Caco-2 (cell line): ENCODE measurements around the gene GRHL3. TPM values are rescaled to one million over a fixed set of nuclear protein-coding genes. Genes with fewer than 3 reads are reported as not detected.

ENCODE experiments used
- BruUV-seq: library from RNA; stranded (reverse); fragments of 400-500 nt; replicated peaks from 2 replicates; lab custom pipeline; 2021; lab: Mats Ljungman, UMichigan
- CTCF ChIA-PET: fragments of 300-600 bp; sonication (Branson Sonifier 250); formaldehyde crosslinking; loops from one replicate; lab custom pipeline; 2022; ENCODE audit warnings: antibody characterized with exemption; lab: Charles Lee
- POLR2A ChIA-PET: fragments of 300-600 bp; sonication (Branson Sonifier 250); formaldehyde crosslinking; loops from one replicate; lab custom pipeline; 2022; ENCODE audit warnings: antibody characterized with exemption; lab: Charles Lee
- DNase-seq, 2 experiments: peaks; one replicate each; pipeline versions ENCODE4 v3.0.0 to v3.0.0-alpha.2; 2020 to 2022
- H3K27me3 ChIP-seq: replicated peaks from 2 replicates; pipeline ENCODE4 v1.6.0; 2011; ENCODE audit warnings: low read length; ENCODE audit not compliant: control insufficient read depth, insufficient read depth
- H3K36me3 ChIP-seq: 2 replicates; pipeline ENCODE4 v1.5.1; 2011; ENCODE audit warnings: low read length; ENCODE audit not compliant: control insufficient read depth, insufficient read depth
- H3K4me1 ChIP-seq: fragments of 250-450 bp; sonication (Bioruptor Pico); 2 replicates; pipeline ENCODE4 v1.5.1; 2020; ENCODE audit warnings: mild to moderate bottlenecking
- H3K4me3 ChIP-seq: 2 replicates; pipeline ENCODE4 v1.5.1; 2011; ENCODE audit warnings: low read depth, mild to moderate bottlenecking, control low read depth, low read length
- H3K9me3 ChIP-seq: fragments of 250-450 bp; sonication (Bioruptor Pico); 2 replicates; pipeline ENCODE4 v1.5.1; 2020; ENCODE audit warnings: mild to moderate bottlenecking, moderate library complexity
- H3K27ac Mint-ChIP-seq: one replicate; pipeline ENCODE4 v1.8.0; 2022; ENCODE audit warnings: mixed read lengths; ENCODE audit not compliant: unreplicated experiment
- H3K27me3 Mint-ChIP-seq: one replicate; pipeline ENCODE4 v1.8.0; 2022; ENCODE audit warnings: mixed read lengths; ENCODE audit not compliant: insufficient read depth, unreplicated experiment
- H3K36me3 Mint-ChIP-seq: one replicate; pipeline ENCODE4 v1.8.0; 2022; ENCODE audit warnings: mild to moderate bottlenecking, mixed read lengths; ENCODE audit not compliant: insufficient read depth, unreplicated experiment
- H3K4me1 Mint-ChIP-seq: one replicate; pipeline ENCODE4 v1.8.0; 2022; ENCODE audit warnings: low read depth, mixed read lengths; ENCODE audit not compliant: unreplicated experiment
- H3K4me3 Mint-ChIP-seq: one replicate; pipeline ENCODE4 v1.8.0; 2022; ENCODE audit warnings: mild to moderate bottlenecking, moderate library complexity, mixed read lengths; ENCODE audit not compliant: unreplicated experiment
- H3K9me3 Mint-ChIP-seq: one replicate; pipeline ENCODE4 v1.8.0; 2022; ENCODE audit warnings: mixed read lengths; ENCODE audit not compliant: unreplicated experiment
- intact Hi-C: fragments of 100-400 bp; cut with micrococcal nuclease; formaldehyde crosslinking; loops from one replicate; pipeline ENCODE4 v1.10.0; 2022; ENCODE audit not compliant: unreplicated experiment
- total RNA-seq: library from RNA; stranded (reverse); gene quantifications from 2 replicates; pipeline ENCODE4 v1.2.3, GENCODE V29; 2022
- TF ChIP-seq, protein P1 (sequence below), 2 experiments: fragments of 200-600 bp in 1 of 2; IDR thresholded peaks; 1 replicate in 1 of 2; 2 replicates in 1 of 2; pipeline versions ENCODE4 v1.5.1 to v1.8.0; 2011 to 2022; ENCODE audit warnings: antibody characterized with exemption in 1 of 2, control low read depth in 1 of 2, inconsistent platforms in 1 of 2, low read depth in 1 of 2, low read length in 1 of 2, mild to moderate bottlenecking in 1 of 2, moderate library complexity in 1 of 2; ENCODE audit not compliant: insufficient read depth in 1 of 2, severe bottlenecking in 1 of 2, unreplicated experiment in 1 of 2

The GRHL3 gene
- total RNA-seq, 1 experiment from 2014 or later = 2.3 TPM

DNA sequence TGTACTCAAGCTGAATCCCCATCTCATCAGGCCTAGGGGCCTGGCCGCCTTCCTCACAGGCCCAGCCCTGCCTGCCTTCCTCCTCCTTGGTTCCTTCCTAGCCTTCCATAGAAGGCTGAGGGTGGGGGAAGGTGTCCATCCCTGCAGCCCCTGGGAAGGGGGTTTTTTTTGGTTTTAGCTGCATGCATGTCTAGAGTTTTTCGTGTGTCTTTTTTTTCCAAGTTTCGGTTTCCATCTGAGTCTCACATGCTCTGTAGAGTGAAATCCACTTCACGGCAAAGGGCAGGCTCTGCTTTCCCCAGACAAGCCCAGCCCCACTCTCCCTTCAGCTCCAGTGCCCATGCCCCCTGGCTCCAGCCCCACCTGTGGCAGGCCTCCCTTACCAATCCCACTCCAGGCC, 32.1 kb downstream of the GRHL3 start:
- no peaks in the 10 kb centered on the region for H3K27me3 Mint-ChIP-seq
- Histone ChIP-seq H3K9me3 (no peaks in the 10 kb centered on the region), H3K27me3 (no peaks in the 10 kb centered on the region), H3K4me1 (no peaks in the 10 kb centered on the region), H3K36me3 (no peaks in the 10 kb centered on the region), H3K4me3 (no peak overlapping the region)
- no peak for DNase-seq
- TF ChIP-seq, protein P1, sequence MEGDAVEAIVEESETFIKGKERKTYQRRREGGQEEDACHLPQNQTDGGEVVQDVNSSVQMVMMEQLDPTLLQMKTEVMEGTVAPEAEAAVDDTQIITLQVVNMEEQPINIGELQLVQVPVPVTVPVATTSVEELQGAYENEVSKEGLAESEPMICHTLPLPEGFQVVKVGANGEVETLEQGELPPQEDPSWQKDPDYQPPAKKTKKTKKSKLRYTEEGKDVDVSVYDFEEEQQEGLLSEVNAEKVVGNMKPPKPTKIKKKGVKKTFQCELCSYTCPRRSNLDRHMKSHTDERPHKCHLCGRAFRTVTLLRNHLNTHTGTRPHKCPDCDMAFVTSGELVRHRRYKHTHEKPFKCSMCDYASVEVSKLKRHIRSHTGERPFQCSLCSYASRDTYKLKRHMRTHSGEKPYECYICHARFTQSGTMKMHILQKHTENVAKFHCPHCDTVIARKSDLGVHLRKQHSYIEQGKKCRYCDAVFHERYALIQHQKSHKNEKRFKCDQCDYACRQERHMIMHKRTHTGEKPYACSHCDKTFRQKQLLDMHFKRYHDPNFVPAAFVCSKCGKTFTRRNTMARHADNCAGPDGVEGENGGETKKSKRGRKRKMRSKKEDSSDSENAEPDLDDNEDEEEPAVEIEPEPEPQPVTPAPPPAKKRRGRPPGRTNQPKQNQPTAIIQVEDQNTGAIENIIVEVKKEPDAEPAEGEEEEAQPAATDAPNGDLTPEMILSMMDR (IDR thresholded peaks at IDR 0.05; ENCODE audit: insufficient read depth in 1 of 2, low read depth in 1 of 2, low read length in 1 of 2, severe bottlenecking in 1 of 2, unreplicated experiment in 1 of 2) = no peak
- no peaks in the 10 kb centered on the region for H3K9me3 Mint-ChIP-seq
- ChIA-PET CTCF (no interaction called here), POLR2A (no interaction called here)
- H3K27ac Mint-ChIP-seq = no peak overlapping the region
- H3K4me3 Mint-ChIP-seq = no peak overlapping the region
- H3K36me3 Mint-ChIP-seq = no peaks in the 10 kb centered on the region
- no TSS peak for BruUV-seq
- intact Hi-C loops = no loop called here
- no peaks in the 10 kb centered on the region for H3K4me1 Mint-ChIP-seq

DNA sequence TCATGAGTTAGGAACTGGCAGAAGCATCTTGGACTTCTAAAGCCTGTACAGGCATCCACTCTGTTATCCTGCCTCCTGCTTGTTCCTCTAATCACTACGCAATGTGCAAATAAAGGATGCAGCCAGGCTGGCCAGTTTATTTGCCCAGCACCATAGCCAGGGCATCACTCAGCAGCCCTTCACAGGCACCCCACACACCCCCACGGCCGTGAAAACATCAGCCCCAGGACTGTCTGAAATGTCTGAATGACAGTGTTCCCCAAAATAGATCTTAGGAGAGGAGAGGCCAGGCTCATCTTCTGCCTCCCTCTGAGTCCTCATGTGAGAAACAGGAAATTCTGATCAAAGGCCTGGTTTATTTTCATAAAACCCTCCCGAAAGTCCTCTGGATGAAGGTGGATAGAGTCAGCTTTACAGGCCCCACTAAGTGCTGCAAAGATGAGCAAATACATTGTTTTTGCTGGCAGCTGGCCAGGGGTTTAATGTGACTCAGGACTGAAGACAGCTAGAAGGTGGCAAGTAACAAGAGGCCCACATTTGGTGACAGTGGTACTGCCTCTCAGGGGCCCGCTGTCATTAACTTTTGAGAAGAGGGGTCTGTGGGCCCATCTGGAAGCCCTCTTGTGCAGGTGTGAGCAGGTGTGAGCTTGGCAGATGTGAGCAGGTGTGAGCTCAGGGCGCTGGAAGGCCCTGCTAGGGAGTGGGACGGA, 32.9 kb downstream of the GRHL3 start:
- CTCF ChIA-PET = no interaction called here
- no TSS peak for BruUV-seq
- Mint-ChIP-seq H3K27me3 (no peaks in the 10 kb centered on the region), H3K36me3 (no peaks in the 10 kb centered on the region), H3K9me3 (no peaks in the 10 kb centered on the region), H3K27ac (no peak overlapping the region), H3K4me3 (no peak overlapping the region), H3K4me1 (no peaks in the 10 kb centered on the region)
- DNase-seq = no peak
- POLR2A ChIA-PET = no interaction called here
- TF ChIP-seq, protein P1 (IDR thresholded peaks at IDR 0.05; ENCODE audit: insufficient read depth in 1 of 2, low read depth in 1 of 2, low read length in 1 of 2, severe bottlenecking in 1 of 2, unreplicated experiment in 1 of 2) = no peak
- no peaks in the 10 kb centered on the region for H3K9me3 ChIP-seq
- no peaks in the 10 kb centered on the region for H3K36me3 ChIP-seq
- H3K4me3 ChIP-seq = no peak overlapping the region
- no peaks in the 10 kb centered on the region for H3K27me3 ChIP-seq
- no peaks in the 10 kb centered on the region for H3K4me1 ChIP-seq
- intact Hi-C loops = no loop called here

GRCh38 chr1:24353292-24353891, 34.2 kb downstream of the GRHL3 start:
- no peaks in the 10 kb centered on the region for H3K27me3 Mint-ChIP-seq
- H3K4me1 Mint-ChIP-seq = no peaks in the 10 kb centered on the region
- H3K4me3 Mint-ChIP-seq = no peak overlapping the region
- no peak overlapping the region for H3K27ac Mint-ChIP-seq
- H3K36me3 Mint-ChIP-seq = peaks cover 6% of the 10 kb centered on the region
- Histone ChIP-seq H3K36me3 (no peaks in the 10 kb centered on the region), H3K9me3 (no peaks in the 10 kb centered on the region), H3K4me3 (no peak overlapping the region), H3K4me1 (no peaks in the 10 kb centered on the region), H3K27me3 (no peaks in the 10 kb centered on the region)
- TF ChIP-seq, protein P1 (IDR thresholded peaks at IDR 0.05; ENCODE audit: insufficient read depth in 1 of 2, low read depth in 1 of 2, low read length in 1 of 2, severe bottlenecking in 1 of 2, unreplicated experiment in 1 of 2) = no peak
- ChIA-PET CTCF (no interaction called here), POLR2A (no interaction called here)
- DNase-seq = no peak
- no peaks in the 10 kb centered on the region for H3K9me3 Mint-ChIP-seq
- BruUV-seq = no TSS peak
- intact Hi-C loops = no loop called here
